ENCODE results near the gene MRPL11. TPM values are rescaled to one million over a fixed set of nuclear protein-coding genes. Genes with fewer than 3 reads are reported as not detected.

The MRPL11 gene
- total RNA-seq, 1 experiment from 2014 or later, result 97.9 TPM

DNA sequence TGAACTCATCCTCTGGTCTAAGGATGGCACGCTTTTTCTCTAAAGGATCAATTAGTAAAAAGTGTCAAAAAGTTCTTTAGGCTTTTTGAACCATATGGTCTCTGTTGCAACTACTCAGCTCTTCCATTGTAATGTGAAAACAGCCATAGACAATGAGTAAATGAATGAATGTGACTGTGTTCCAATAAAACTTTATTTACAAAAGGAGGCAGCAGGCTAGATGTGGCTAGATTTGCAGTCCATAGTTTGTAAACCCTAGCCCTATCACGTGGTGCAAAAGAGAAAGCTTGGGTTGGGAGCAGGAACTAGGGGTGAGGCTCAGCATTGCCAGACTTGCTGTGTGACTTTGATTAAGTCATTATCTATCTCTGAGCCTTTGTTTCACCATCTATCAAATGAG is 23.2 kb downstream of the MRPL11 start:
- no TSS peak for BruUV-seq (replicated peaks)
- no peaks in the 10 kb centered on the region for H3K36me3 ChIP-seq (ENCODE audit: insufficient read depth, low read length, poor library complexity, severe bottlenecking)
- POLR2A ChIA-PET (ENCODE audit: low non-redundant PET), result no interaction called here
- no peak overlapping the region for H3K27ac ChIP-seq (ENCODE audit: low read depth, low read length, poor library complexity, severe bottlenecking)
- CTCF ChIA-PET, result no interaction called here
- TF ChIP-seq EZH2 (IDR thresholded peaks at IDR 0.05; ENCODE audit: borderline replicate concordance, low read depth, low read length, poor library complexity, severe bottlenecking), result no peak
- no peak for TF ChIP-seq CTCF (conservative IDR thresholded peaks at IDR 0.05; ENCODE audit: low read depth, low read length)
- H3K27me3 ChIP-seq (replicated peaks; ENCODE audit: insufficient read depth, low read depth, low read length, poor library complexity), result peaks cover 22% of the 10 kb centered on the region
- H3K4me1 ChIP-seq (ENCODE audit: insufficient read depth, low read length, poor library complexity, severe bottlenecking), result no peaks in the 10 kb centered on the region
- H3K4me3 ChIP-seq (ENCODE audit: low read depth, low read length, poor library complexity, severe bottlenecking), result no peak overlapping the region
- intact Hi-C loops (cut with micrococcal nuclease; ENCODE audit: unreplicated experiment), result no loop called here
- no peaks in the 10 kb centered on the region for H3K9me3 ChIP-seq (ENCODE audit: low read depth, low read length, poor library complexity, severe bottlenecking)
- no peak for DNase-seq (ENCODE audit: low spot score)

GRCh38 chr11:66414120-66414934 is 24.3 kb downstream of the MRPL11 start:
- Histone ChIP-seq H3K27ac (ENCODE audit: low read depth, low read length, poor library complexity, severe bottlenecking) (no peak overlapping the region), H3K36me3 (ENCODE audit: insufficient read depth, low read length, poor library complexity, severe bottlenecking) (no peaks in the 10 kb centered on the region), H3K27me3 (replicated peaks; ENCODE audit: insufficient read depth, low read depth, low read length, poor library complexity) (peaks cover 11% of the 10 kb centered on the region), H3K4me3 (ENCODE audit: low read depth, low read length, poor library complexity, severe bottlenecking) (no peak overlapping the region), H3K9me3 (ENCODE audit: low read depth, low read length, poor library complexity, severe bottlenecking) (no peaks in the 10 kb centered on the region), H3K4me1 (ENCODE audit: insufficient read depth, low read length, poor library complexity, severe bottlenecking) (peaks cover 1% of the 10 kb centered on the region)
- DNase-seq (ENCODE audit: low spot score), result no peak
- TF ChIP-seq EZH2 (IDR thresholded peaks at IDR 0.05; ENCODE audit: borderline replicate concordance, low read depth, low read length, poor library complexity, severe bottlenecking) (no peak), CTCF (conservative IDR thresholded peaks at IDR 0.05; ENCODE audit: low read depth, low read length) (no peak)
- POLR2A ChIA-PET (ENCODE audit: low non-redundant PET), result interaction anchor here (0.7 kb wide), 1 partner anchor 103 kb away, joined by 4 read pairs; no protein-coding TSS in a partner anchor
- CTCF ChIA-PET, result interaction anchor here (0.5 kb wide), 1 partner anchor 152 kb away, joined by 3 read pairs; no protein-coding TSS in a partner anchor
- intact Hi-C loops (cut with micrococcal nuclease; ENCODE audit: unreplicated experiment), result no loop called here
- BruUV-seq (replicated peaks), result no TSS peak

- DNase-seq (ENCODE audit: low spot score), result no peak
- Histone ChIP-seq H3K4me1 (ENCODE audit: insufficient read depth, low read length, poor library complexity, severe bottlenecking) (peaks cover 4% of the 10 kb centered on the region), H3K36me3 (ENCODE audit: insufficient read depth, low read length, poor library complexity, severe bottlenecking) (no peaks in the 10 kb centered on the region), H3K9me3 (ENCODE audit: low read depth, low read length, poor library complexity, severe bottlenecking) (no peaks in the 10 kb centered on the region), H3K27ac (ENCODE audit: low read depth, low read length, poor library complexity, severe bottlenecking) (no peak overlapping the region), H3K27me3 (replicated peaks; ENCODE audit: insufficient read depth, low read depth, low read length, poor library complexity) (peaks cover 7% of the 10 kb centered on the region), H3K4me3 (ENCODE audit: low read depth, low read length, poor library complexity, severe bottlenecking) (no peak overlapping the region)
- intact Hi-C loops (cut with micrococcal nuclease; ENCODE audit: unreplicated experiment), result no loop called here
- ChIA-PET CTCF (no interaction called here), POLR2A (ENCODE audit: low non-redundant PET) (no interaction called here)
- TF ChIP-seq CTCF (conservative IDR thresholded peaks at IDR 0.05; ENCODE audit: low read depth, low read length), result no peak
- TF ChIP-seq EZH2 (IDR thresholded peaks at IDR 0.05; ENCODE audit: borderline replicate concordance, low read depth, low read length, poor library complexity, severe bottlenecking), result no peak
- BruUV-seq (replicated peaks), result no TSS peak
Measured at GRCh38 chr11:66413167-66413566, 25.5 kb downstream of the MRPL11 start.
